ENCODE measurements around the gene TGFA.

GRCh38 chr2:70523672-70523995 lies 30.0 kb downstream of the TGFA start:
- TF ChIP-seq CTCF (conservative IDR thresholded peaks at IDR 0.05; ENCODE audit: low read length) (no peak), EZH2phosphoT487 (IDR thresholded peaks at IDR 0.05; ENCODE audit: borderline replicate concordance, low read depth, low read length) (no peak)
